NOMO-1 treated with DMSO at 0.1 percent for 48 hours (cell line): ENCODE measurements around the gene NMRK2.
"Not testable (repeated sequence)": the region's sequence is repeated elsewhere in the genome, so short reads cannot be mapped to it uniquely, and the experiment has no call there.

Source experiments
- DNase-seq: peaks from one replicate; lab custom pipeline; 2025; ENCODE audit not compliant: unreplicated experiment; lab: John Stamatoyannopoulos, UW

NMRK2 gene, protein sequence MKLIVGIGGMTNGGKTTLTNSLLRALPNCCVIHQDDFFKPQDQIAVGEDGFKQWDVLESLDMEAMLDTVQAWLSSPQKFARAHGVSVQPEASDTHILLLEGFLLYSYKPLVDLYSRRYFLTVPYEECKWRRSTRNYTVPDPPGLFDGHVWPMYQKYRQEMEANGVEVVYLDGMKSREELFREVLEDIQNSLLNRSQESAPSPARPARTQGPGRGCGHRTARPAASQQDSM

DNA sequence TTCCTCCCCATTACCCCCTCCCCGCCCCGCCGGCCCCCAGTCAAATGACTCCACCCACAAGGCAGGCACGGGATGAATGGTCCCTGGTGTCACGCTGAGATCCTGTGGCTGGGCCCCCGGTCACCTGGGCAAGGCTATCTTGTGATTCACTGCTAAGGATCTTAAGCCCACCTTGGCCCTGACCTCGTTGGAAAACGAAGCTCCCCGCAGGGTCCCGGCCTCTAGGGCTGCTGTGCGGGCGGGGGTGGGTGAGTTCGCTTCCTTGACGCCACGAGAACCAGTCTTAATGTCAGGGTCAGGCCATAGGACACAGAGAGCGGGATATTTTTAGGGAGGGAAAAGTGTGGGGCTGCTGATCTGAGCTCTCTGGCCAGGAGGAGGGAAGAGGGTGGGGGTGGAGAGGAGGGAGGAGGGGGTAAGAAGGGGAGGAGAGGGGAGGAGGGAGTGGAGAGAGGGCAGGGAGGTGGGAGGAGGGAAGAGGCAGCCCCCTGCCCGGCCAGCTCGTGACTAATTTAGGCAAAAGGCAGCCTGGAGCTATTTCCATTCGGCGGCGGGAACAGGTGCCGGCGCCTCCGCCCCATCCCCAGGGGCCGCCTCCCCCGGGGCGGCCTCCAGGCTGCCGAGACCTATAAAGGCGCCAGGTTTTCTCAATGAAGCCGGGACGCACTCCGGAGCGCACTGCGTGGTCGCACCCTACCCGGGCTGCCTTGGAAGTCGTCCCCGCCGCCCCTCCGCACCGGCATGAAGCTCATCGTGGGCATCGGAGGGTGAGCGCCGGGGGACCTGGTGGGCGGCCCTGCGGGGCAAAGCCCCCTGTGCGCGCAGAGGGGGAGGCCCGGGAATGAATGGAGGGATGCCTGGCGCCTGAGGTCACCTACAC lies at the start of gene NMRK2:
TSS of gene NMRK2 (plus strand) at position 139 of the 880 bp plus-strand sequence. CDS start at position 742, 603 bp downstream.
- no peak for DNase-seq

DNA sequence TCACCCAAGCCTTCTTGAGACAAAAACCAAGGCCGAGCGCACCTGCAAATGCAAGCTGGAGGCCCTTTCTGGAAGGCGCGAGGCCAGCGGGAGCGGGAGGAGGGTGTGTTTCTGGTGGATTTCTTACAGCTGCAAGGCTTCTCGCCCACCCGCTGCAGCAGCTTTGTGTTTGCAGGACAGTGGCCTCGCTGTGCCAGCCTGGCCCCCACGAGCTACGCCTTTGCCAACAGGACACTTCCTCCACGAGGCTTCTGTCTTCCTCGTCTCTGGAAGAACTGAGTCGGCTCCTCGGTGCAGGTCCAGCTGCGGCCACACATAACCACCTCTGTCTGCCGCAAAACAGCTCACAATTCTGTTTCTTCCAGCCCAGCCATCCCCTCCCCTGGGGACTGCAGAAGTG lies 42.3 kb upstream of the NMRK2 start:
- DNase-seq, result no peak

DNA sequence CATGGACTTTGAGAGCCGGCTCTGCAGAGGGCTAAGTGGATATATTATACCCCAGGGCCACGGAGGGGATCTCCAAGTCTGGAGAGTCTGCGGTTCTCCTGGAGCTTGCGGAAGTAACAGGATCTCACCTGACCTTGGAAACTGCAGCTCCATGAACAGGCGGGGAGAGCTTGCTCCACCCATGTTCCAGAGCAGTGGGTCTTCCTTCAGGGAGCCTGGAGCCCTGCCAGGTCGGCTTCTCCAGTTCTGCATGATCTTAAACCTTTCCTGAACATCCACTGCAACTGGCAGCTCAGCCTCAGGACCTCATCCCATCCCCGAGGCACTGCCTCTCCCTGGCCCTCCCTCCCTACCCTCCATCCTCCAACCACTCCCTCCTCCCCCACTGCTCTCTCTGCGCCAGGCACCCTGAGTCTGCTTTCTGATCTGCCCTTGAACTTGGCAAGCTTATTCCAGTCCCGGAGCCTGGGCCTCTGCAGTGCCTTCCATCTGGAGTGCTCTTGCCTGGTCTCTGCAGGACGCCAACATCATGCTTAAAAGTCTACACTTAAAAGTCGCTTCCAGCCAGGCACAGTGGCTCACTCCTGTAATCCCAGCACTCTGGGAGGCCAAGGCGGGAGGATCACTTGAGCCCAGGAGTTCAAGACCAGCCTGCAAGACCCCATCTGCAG lies 39.2 kb upstream of the NMRK2 start:
- no peak for DNase-seq

DNA sequence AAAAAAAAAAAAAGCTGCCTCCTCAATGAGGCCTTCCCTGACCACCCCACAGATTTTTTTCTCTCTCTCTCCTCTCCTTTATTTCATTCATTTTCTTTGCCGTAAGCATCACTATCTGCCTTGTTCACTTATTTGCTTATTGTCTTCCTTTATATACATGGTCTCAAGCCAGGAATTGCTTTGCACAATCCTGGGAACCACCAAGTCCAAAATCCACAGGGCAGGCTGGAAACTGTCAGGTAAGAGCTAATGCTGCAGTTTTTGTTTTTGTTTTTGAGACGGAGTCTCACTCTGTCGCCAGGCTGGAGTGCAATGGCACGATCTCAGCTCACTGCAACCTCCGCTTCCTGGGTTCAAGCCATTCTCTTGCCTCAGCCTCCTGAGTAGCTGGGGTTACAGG lies 37.9 kb upstream of the NMRK2 start:
- not testable (repeated sequence) for DNase-seq

DNA sequence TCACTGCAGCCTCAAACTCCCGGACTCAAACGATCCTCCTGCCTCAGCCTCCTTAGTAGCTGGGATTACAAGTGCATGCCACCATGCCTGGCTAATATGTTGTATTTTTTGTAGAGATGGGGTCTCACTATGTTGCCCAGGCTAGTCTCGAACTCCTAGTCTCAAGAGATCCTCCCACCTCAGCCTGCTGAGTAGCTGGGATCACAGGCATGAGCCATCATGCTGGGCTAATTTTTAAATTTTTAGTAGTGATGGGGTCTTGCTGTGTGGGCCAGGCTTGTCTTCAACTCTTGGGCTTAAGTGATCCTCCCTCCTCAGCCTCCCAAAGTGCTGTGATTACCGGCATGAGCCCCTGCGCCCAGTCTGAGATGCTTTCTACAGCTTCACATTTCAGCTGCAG lies 37.1 kb upstream of the NMRK2 start:
- no peak for DNase-seq

DNA sequence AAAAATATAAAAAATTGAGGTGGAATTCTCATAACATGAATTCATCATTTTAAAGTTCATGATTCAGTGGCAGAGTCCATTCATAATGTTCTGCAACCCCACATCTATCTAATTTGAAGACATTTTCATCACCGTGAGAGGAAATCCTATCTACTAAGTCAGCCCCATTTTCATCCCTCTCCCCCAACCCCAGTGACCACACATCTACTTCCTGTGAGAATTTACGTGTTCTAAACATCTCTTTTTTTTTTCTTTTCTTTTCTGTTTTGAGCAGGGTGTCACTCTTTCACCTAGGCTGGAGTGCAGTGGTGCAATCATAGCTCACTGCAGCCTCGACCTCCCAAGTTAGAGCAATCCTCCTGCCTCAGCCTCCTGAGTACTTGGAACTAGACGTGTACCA lies 34.9 kb upstream of the NMRK2 start:
- no peak for DNase-seq

DNA sequence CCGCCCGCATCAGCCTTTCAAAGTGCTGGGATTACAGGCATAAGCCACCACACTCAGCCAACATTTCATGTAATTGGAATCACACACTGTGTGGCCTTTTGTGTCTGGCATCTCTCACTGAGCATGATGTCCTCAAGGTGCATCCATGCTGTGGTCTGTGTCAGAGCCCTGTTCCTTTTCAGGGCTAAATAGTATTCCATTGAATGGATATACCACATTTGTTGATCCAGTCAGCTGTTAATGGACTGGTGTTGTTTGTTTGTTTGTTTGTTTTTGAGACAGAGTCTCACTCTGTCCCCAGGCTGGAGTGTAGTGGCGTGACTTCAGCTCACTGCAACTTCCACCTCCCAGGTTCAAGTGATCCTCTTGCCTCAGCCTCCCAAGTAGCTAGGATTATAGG lies 34.4 kb upstream of the NMRK2 start:
- no peak for DNase-seq

DNA sequence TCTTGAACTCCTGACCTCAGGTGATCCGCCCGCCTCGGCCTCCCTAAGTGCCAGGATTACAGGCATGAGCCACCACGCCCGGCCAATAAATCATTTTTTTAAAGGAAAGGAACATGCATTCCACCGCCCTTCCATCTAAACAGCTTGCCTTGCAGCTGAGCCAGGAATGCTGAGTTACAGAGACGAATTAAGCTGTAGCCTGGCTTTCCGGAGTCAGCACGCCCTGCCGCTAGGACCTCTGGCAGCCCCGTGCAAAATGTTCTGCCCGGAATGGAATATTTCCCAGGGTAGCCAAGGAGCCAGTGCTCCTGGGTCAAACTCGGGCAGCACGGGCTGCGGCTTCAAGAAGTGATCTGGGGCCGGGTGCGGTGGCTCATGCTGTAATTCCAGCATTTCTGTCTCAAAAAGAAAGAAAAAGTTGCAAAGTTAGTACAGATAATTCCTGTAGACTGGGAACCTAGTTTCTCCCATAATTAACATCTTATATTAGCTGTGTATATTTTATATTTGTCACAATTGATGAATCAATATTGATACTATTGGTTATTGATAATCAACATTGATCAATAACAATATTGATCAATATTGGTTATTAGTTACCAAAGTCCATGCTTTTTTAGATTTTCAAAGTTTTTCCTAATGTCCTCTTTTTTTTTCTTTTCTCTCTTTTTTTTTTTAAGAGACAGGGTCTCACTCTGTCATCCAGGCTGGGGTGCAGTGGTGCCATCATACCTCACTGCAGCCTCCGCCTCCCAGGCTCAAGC lies 33.2 kb upstream of the NMRK2 start:
- no peak for DNase-seq

DNA sequence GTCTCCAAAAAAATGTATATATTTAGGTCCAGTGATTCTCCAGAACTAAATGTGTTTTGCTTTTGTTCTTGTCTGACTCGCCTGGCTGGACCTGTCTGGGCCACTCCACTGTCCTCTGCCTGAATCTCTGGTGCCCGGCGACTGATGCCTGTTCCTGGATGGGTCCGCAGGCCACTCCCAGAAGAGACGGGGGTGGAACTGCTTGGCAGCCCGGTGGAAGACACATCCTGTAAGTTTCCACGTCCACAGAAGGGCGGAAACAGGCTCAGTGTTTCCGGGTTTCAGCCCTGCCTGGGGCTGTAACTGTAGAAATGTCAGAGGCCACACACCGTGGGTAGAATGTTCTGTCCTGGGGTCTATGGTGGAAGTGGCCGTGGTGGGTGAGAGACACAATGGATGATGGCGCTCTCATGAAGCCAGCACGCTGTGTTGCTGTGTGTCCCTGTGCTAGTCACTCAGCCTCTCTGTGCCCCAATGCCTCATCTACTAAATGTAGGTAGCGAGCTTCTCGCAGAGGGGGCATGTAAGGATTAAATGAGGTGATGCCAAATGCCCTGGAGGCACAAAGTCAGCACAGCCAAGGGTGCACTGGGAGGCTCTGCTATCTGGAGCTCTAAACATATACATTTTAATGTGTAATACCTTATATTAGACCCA lies 30.4 kb upstream of the NMRK2 start:
- DNase-seq, result no peak

DNA sequence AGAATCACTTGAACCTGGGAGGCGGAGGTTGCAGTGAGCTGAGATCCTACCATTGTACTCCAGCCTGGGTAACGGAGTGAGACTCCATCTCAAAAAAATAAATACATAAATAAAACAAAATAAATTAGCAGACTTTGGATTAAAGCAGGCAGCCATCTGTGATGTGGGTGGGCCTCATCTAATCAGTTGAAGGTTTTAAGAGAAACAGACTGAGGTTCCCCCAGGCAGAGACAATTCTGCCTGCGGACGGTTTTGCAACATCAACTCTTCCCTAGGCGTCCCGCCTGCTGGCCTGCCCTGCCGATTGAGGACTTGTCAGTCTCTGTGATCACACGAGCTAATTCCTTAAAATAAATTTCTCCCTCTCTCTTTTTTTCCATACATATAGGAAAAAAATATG lies 28.6 kb upstream of the NMRK2 start:
- DNase-seq, result no peak

DNA sequence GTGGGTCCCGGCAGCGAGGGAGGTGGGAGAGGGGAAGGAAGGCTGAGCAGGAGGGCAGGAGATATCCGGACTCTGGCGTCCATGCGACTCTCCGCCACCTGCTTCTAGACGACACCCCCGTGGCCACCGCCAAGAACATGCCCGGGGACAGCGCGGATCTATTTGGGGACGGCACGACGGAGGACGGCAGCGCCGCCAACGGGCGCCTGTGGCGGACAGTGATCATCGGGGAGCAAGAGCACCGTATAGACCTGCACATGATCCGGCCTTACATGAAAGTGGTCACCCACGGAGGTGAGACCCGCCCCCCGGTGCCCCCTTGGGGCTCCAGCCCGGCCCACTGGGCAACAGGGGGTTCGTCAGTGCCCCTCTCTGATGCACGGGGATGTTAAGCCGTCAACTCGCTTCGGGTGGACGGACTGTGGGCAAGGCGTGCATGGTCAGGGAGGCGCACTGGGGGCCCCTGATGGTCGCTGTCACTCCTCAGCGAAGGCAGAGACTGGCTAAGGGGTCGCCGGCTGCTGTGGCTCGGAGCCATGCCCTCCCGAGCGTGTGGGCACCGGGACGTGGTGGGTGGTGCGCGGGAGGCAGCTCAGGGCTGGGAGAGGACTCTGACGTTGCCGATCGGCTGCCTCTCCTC lies 25.1 kb upstream of the NMRK2 start:
- no peak for DNase-seq

DNA sequence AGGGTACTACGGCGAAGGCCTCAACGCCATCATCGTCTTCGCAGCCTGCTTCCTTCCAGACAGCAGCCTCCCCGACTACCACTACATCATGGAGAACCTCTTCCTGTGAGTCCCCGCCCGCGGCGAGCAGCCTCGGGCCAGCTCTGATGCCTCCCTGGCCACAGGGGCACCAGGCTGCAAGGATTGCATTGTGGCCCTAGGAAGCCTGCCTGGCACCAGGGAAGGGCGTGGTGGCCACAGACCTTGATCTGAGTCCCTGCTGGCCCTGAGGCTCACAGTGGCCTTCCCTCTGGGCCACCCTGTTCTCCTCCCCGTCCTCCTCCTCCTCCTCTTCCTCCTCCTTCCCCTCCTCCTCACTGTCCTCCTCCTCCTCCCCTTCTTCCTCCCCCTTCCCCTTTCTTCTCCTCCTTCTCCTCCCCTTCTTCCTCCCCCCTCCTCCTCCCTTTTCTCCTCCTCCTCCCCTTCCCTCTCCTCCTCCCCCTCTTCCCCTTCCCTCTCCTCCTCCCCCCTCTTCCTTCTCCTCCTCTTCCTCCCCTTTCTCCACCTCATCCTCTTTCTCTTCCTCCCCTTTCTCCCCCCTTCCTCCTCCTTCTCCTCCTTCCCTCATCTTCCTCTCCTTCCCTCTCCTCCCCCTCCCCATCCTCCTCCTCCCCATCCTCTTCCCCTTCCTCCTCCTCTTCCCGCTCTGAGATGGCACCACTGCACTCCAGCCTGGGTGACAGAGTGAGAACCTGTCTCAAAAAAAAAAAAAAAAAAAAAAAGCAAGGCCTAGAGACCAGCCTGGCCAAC lies 24.4 kb upstream of the NMRK2 start:
- DNase-seq, result no peak

DNA sequence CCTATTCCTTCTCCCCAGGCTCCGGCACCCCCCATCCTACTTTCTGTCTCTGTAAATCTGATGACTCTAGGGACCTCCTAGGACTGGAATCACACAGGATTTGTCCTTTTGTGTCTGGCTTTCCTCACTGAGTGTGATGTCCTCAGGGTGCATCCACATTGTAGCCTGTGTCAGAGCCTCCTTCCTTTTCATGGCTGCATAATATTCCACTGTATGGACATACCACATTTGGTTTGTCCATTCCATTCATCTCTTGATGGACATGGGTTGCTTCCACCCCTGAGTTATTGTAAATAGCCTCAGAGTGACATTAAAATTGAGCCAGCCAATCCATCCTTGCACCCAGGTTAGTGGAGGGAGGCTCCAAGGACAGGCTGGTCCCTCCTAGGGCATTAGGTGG lies 22.8 kb upstream of the NMRK2 start:
- no peak for DNase-seq

DNA sequence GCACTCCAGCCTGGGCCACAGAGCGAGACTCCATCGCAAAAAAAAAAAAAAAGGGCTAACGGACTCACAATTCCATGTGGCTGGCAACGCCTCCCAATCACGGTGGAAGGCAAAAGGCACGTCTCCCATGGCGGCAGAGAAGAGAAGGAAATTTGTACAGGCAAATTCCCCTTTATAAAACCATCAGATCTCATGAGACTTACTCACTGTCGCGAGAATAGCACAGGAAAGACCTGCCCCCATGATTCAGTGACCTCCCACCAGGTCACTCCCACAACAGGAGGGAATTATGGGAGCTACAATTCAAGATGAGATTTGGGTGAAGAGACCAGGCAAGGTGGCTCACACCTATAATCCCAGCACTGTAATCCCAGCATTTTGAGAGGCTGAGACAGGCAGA lies 18.7 kb upstream of the NMRK2 start:
- DNase-seq, result no peak

DNA sequence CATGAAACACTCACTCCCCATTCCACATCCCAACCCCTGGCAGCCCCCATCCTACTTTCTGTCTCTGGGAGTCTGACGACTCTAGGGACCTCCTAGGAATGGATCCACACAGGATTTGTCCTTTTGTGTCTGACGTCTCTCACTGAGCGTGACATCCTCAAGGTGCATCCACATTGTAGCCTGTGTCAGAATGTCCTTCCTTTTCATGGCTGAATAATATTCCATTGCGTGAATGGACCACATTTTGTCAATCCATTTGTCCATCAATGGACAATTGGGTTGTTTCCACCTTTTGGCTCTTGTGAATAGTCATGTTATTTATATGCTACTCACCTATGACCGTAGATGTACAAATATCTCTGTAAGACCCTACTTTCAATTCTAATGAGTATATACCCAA lies 16.8 kb upstream of the NMRK2 start:
- DNase-seq, result no peak

DNA sequence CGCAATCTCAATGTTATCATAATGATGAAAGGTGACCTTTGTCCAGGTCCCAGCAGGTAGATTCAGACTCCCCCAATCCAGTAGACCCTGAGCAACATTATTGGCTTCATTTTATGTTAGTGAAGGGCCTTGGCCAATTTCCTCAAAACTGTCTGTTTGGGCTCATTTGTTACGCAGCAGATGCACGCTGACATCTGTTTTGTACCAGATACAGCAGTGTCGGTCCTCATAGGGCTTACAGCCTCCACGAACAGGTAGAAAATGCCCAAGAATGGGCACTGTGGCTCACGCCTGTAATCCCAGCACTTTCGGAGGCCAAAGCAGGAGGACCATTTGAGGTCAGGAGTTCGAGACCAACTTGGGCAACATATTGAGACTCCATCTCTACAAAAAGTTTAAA lies 13.1 kb upstream of the NMRK2 start:
- no peak for DNase-seq

DNA sequence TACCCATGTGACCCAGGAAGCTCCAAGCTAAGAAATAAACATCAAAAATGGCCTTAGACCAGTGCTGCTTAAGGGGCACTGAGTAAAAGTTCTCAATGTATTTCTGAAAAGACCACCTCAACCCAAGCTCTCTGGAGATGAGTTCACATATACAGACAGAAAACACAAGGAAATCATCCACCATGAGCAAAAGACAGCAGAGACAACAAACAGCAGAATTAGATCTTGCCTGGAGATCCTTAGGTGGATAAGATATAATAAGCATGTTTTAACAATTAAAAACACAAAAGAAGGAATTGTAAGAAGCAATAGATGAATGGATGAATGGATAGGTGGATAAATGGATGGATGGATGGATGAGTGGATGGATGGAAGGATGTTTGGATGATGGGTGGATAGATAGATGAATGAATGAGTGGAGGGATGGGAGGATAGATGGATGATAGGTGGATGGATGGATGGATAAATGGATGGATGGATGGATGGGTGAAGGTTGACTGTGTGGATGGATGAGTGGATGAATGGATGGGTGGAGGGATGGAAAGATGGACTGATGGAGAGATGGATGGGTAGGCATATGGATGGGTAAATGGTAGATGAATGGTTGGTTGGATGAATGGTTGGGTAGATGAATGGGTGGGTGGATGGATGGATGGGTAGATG lies 9.6 kb upstream of the NMRK2 start:
- DNase-seq, result no peak

DNA sequence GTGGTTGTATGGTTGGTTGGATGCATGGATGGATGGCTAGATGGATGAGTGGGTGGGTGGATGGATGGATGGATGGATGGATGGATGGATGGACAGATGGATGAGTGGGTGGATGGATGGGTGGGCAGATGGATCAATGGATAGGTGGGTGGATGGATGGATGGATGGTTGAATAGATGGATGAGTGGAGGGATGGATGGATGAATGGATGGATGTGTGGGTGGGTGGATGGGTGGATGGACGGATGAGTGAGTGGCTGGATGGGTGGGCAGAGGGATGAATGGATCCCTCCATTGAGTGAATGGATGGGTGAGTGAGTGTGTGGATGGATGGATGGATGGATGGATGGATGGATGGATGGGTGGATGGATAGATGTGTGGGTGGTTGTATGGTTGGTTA lies 9.0 kb upstream of the NMRK2 start:
- DNase-seq, result no peak

DNA sequence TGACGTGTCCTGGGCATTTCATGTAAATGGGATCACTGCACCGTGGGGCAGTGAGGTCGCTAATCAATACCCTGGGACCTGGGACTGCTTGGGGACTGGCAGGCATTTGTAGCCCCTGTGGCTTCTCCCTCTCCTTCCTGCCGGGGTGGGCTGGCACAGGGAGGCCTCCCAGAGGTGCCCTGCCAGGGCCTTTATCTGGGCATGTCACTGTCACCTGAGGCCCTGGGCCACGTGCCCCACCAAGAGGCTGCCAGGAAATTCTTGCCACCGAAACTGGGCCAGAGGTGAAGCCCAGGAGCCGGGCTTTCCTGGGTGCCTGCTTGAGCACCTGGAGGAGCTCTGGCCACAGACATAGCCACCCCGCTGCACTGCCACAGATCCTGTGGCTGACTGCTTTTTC lies 1.8 kb upstream of the NMRK2 start:
- no peak for DNase-seq
